Stimulated activated CD4-positive, alpha-beta T cell treated with anti-CD3 and anti-CD28 coated beads, Interleukin-15, amount 100 ng/mL, for 48 hours (primary cell): ENCODE data around the gene CDC20.

ENCODE experiments used
- DNase-seq, 2 donors: peaks; one replicate each; pipeline ENCODE4 v3.0.0-alpha.2; 2020; ENCODE audit warnings: low read depth in 2 of 2

CDC20 gene

GRCh38 chr1:43358746-43359693, at the start of gene CDC20:
Gene CDC20 (plus strand): TSS chr1:43358981. CDS start chr1:43359216, 235 bp downstream.
- peak; percentile 98 to 99 for DNase-seq

GRCh38 chr1:43309405-43310025, 49.3 kb upstream of the CDC20 start:
- no peak for DNase-seq

GRCh38 chr1:43311521-43311920, 47.3 kb upstream of the CDC20 start:
- no peak for DNase-seq

DNA sequence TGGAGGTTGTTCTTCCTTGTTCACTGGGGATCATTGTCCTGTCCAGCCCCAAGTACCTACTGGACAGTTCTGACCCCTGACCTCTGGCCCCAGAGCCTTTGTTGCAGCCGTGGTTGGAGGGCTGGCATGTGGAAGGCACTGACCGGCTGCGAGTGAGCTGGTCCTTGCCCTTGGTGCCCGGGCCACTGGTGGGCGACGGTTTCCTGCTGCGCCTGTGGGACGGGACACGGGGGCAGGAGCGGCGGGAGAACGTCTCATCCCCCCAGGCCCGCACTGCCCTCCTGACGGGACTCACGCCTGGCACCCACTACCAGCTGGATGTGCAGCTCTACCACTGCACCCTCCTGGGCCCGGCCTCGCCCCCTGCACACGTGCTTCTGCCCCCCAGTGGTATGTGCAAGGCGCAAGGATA, 46.6 kb upstream of the CDC20 start:
- no peak for DNase-seq

GRCh38 chr1:43312663-43313515, 45.9 kb upstream of the CDC20 start:
- no peak for DNase-seq

DNA sequence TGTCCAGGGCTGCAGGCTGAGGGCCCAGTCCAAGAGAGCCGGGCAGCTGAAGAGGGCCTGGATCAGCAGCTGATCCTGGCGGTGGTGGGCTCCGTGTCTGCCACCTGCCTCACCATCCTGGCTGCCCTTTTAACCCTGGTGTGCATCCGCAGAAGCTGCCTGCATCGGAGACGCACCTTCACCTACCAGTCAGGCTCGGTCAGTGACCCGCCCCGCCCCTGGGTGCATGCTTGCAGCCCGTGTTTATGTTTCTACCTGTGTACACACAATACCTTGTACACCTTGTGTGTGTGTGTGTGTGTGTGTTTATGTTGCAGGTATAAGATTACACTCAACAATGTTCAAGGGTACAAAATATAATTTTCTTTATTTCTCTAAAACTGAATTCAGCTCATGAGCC, 45.0 kb upstream of the CDC20 start:
- DNase-seq: no peak

GRCh38 chr1:43314233-43314632, 44.5 kb upstream of the CDC20 start:
- no peak for DNase-seq

DNA sequence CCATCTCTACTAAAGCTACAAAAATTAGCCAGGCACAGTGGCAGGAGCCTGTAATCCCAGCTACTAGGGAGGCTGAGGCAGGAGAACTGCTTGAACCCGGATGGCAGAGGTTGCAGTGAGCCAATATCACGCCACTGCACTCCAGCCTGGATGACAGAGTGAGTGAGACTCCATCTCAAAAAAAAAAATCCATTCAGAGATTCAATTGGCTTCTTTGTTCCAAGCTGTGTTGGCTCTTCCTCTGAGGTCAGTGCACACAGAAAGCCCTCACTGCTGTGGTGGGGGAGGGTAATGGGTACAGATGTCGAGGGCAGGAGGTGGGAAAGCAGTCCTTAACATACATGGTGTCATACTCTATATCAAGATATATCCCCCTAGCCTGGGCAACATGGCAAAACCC, 43.3 kb upstream of the CDC20 start:
- no peak for DNase-seq

DNA sequence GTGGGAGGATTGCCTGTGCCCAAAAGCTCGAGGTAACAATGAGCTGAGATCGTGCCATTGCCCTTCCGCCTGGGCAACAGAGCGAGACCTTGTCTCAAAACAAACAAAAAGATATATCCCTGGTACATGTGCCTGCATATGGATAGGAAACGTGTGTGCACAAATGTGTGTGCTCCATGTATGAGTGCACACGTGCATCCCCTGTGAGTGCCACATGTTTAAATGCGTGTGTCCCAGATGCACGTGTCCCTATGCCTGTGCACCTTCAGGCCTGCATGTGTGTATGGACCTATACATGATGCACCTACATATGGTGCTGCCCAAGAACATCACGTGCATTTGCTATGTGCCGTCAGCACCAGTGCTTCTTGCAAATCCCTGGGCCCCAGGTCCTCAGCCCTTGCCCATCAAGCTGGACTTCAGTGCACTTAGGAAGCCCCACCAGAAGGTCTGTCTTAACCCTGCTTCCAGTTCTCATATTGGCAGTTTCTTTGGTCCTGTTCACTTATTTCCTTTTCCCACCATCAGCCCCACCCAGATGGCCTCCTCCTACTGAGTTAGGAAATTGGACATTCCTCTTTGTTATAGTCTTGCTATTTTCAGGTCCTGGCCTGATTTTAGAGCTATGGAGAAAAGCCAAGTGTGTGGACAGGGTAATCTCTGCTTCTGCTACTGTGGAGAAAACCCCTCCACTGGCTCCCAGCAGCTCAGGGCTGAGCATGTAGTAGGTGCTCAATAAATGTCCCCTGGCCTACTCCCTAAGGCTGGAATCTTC, 42.6 kb upstream of the CDC20 start:
- no peak for DNase-seq

GRCh38 chr1:43316738-43317520, 41.9 kb upstream of the CDC20 start:
- DNase-seq: no peak

GRCh38 chr1:43317817-43318471, 40.8 kb upstream of the CDC20 start:
- no peak for DNase-seq

- no peak for DNase-seq
Observed at GRCh38 chr1:43318831-43319230, 40.0 kb upstream of the CDC20 start.

DNA sequence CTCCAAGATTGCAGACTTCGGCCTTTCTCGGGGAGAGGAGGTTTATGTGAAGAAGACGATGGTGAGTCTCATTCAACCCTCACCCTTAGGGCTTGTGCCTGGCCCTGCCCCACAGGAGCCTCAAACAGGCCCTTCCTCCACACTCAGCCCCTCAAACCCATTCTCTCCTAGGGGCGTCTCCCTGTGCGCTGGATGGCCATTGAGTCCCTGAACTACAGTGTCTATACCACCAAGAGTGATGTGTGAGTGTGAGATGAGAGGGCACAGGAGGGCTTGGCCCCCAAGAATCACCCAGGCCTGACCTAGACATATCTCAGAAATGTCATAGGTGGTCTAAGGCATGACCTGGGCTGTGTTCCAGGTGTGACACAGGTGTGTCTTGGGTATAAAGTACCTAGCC, 39.5 kb upstream of the CDC20 start:
- no peak for DNase-seq

DNA sequence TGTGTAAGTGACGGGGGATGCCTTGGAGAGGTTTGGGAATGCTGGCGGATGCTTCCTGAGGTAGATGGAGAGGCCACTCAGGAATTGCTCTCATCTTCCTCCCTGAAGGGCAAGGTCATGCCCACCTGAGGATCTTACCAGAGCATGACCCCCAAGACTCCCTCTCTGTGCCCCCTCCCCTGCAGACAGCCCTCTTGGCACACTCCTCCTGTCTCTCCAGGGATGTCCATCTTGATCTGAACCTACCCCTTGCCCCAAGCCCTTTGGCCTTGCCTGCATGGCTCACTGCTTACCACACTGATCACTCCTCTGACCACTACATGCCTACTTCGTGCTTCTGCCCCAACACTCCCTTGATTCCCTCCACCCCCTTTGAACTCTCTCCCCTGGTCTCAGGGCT, 39.0 kb upstream of the CDC20 start:
- DNase-seq: no peak

DNA sequence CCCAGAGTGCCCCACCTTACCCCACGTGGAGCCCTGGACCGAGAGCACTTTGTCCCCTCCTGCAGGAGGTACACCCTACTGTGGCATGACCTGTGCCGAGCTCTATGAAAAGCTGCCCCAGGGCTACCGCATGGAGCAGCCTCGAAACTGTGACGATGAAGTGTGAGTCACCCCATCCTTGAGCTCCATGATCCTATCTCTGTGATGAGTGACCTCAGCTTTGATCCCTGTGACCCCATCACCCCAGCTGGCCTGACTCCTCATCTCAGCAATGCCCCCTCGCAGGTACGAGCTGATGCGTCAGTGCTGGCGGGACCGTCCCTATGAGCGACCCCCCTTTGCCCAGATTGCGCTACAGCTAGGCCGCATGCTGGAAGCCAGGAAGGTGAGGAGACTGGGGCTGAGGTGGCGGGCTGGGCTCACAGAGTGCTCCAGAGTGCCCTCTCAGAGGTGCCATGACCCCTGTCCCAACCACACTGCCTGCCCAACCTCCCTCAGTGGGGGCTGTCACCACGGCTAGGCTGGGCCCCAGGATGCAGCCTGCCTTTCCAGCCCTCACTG, 37.4 kb upstream of the CDC20 start:
- DNase-seq: no peak

DNA sequence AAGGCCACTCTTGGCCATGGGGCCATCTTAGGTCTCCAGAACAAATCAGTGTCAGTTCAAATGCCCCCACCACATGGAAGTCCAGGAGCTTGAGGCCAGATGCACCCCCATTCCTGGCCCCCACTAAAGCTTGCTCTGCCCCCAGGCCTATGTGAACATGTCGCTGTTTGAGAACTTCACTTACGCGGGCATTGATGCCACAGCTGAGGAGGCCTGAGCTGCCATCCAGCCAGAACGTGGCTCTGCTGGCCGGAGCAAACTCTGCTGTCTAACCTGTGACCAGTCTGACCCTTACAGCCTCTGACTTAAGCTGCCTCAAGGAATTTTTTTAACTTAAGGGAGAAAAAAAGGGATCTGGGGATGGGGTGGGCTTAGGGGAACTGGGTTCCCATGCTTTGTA, 36.3 kb upstream of the CDC20 start:
- DNase-seq: no peak

- DNase-seq: no peak
Observed at GRCh38 chr1:43324810-43325209, 34.0 kb upstream of the CDC20 start.

DNA sequence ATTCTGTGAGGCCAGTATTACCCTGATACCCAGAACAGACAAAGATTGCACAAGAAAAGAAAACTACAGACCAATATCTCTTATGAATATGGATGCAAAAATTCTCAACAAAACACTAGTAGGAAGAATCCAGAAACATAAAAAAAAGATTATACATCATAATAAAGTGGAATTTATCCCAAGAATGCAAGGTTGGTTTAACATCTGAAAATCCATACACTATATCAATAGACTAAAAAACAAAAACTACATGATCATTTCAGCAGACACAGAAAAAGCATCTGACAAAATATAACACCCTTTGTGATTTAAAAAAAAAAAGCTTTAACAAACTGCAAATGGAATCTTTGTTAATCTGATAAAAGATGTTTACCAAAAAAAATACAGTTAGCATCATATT, 33.4 kb upstream of the CDC20 start:
- no peak for DNase-seq

DNA sequence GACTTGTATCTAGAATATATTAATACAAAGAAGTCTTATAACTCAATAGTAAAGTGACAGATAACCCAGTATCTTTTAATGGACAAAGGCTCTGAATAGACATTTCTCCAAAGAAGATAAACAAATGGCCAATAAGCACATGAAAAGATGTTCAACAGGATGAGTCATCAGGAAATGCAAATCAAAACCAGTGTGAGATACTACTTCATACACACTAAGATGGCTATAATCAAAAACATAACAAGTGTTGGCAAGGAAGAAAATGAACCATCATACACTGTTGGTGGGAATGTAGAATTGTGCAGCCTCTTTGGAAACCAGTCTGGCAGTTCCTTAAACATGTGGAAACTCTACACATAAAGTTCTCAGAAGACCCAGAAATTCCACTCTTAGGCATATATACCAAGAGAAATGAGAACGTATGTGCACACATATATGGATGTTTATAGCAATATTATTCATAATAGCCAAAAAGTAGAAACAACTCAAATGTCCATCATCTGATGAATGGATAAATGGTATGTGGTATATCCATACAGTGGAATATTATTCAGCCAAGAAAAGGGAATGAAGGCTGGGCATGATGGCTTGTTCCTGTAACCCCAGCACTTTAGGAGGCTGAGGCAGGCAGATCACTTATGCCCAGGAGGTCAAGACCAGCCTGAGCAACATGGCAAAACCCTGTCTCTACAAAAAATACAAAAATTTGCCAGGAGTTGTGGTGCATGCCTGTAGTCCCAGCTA, 31.1 kb upstream of the CDC20 start:
- no peak for DNase-seq
